Spinal cord (tissue), 10 donors: ENCODE measurements around the gene PI16. TPM values are rescaled to one million over a fixed set of nuclear protein-coding genes. Genes with fewer than 3 reads are reported as not detected.

ENCODE experiments used
- DNase-seq, 6 donors: peaks; one replicate each; pipeline versions ENCODE4 v3.0.0 to v3.0.0-alpha.2; 2013 to 2015; ENCODE audit warnings: low spot score in 6 of 6, low read depth in 4 of 6
- H3K27ac ChIP-seq: one replicate; pipeline ENCODE4 v1.5.1; 2013; ENCODE audit warnings: low read depth, low read length, control low read depth
- H3K27me3 ChIP-seq: one replicate; pipeline ENCODE4 v1.6.1; 2013; ENCODE audit warnings: low read length; ENCODE audit not compliant: control insufficient read depth, insufficient read depth
- H3K36me3 ChIP-seq: one replicate; pipeline ENCODE4 v1.6.1; 2013; ENCODE audit warnings: low read length; ENCODE audit not compliant: control insufficient read depth, insufficient read depth
- H3K4me1 ChIP-seq: one replicate; pipeline ENCODE4 v1.6.1; 2013; ENCODE audit warnings: low read length; ENCODE audit not compliant: control insufficient read depth, insufficient read depth
- H3K4me3 ChIP-seq: one replicate; pipeline ENCODE4 v1.5.1; 2013; ENCODE audit warnings: low read depth, low read length, control low read depth
- H3K9me3 ChIP-seq: one replicate; pipeline ENCODE4 v1.6.1; 2013; ENCODE audit warnings: low read length; ENCODE audit not compliant: control insufficient read depth, insufficient read depth
- WGBS: methylation state at CpG from one replicate; pipeline ENCODE4 v1.1.5; 2013; ENCODE audit warnings: missing lambda C conversion rate; ENCODE audit not compliant: insufficient coverage; 5-methylcytosine and 5-hydroxymethylcytosine counted together
- polyA plus RNA-seq, 2 donors: library from polyadenylated mRNA; unstranded; fragments of 120-200 nt; gene quantifications; one replicate each; pipeline ENCODE4 v1.2.1, GENCODE V29; 2013; ENCODE audit not compliant: insufficient read length in 2 of 2
- total RNA-seq, 2 donors: library from RNA; depleted of rRNA in 1 of 2; stranded (reverse); fragments of 120-200 nt in 1 of 2; fragments of >200 nt in 1 of 2; gene quantifications; one replicate each; pipeline versions ENCODE4 v1.2.3 to v1.2.4, GENCODE V29; 2013 to 2014
- donor health status: healthy.

Gene PI16
- total and polyA plus RNA-seq, 4 donors = 22.7 to 47.4 (median 29.2) TPM

GRCh38 chr6:36914227-36914794, 40.2 kb upstream of the PI16 start:
- Histone ChIP-seq H3K27ac (no peak overlapping the region), H3K4me3 (no peak overlapping the region), H3K9me3 (no peaks in the 10 kb centered on the region), H3K4me1 (peaks cover 3% of the 10 kb centered on the region), H3K36me3 (peaks cover 51% of the 10 kb centered on the region), H3K27me3 (no peaks in the 10 kb centered on the region)
- 55% methylated on average over 9 of the region's 10 CpGs for WGBS
- no peak for DNase-seq

- no peak for DNase-seq
- Histone ChIP-seq H3K27me3 (no peaks in the 10 kb centered on the region), H3K9me3 (no peaks in the 10 kb centered on the region), H3K27ac (peak overlapping the region; percentile 65), H3K4me1 (peaks cover 3% of the 10 kb centered on the region), H3K4me3 (no peak overlapping the region), H3K36me3 (peaks cover 55% of the 10 kb centered on the region)
- 100% methylated on average over 3 of the region's 4 CpGs for WGBS
These were observed 38.9 kb upstream of the PI16 start for GRCh38 chr6:36915599-36915998.

DNA sequence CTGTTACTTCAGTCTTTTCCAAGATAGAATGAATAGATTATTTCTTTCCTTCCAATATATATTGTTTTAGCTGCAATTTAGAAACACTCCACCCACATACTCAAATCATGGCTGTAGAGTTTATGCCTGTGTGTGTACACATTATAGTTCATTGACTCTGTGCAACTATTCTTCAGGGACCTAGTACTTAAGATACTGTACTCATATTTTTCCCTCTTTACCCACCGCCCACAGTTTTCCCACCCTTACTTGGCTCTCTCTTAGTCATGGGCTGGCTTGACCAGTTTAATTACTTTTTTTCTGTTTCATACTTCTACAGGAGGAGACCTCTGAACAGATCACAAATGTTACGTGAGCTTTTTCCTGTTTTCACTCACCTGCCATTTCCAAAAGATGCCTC, 38.4 kb upstream of the PI16 start:
- 88% methylated on average over 1 of the region's 2 CpGs for WGBS
- H3K27ac ChIP-seq = peak overlapping the region; percentile 65
- H3K27me3 ChIP-seq = no peaks in the 10 kb centered on the region
- H3K4me1 ChIP-seq = peaks cover 3% of the 10 kb centered on the region
- no peak for DNase-seq
- H3K4me3 ChIP-seq = no peak overlapping the region
- H3K9me3 ChIP-seq = no peaks in the 10 kb centered on the region
- peaks cover 58% of the 10 kb centered on the region for H3K36me3 ChIP-seq

GRCh38 chr6:36917541-36918193, 36.9 kb upstream of the PI16 start:
- H3K9me3 ChIP-seq = no peaks in the 10 kb centered on the region
- peaks cover 3% of the 10 kb centered on the region for H3K4me1 ChIP-seq
- WGBS = 90% methylated on average over 4 of the region's 10 CpGs
- no peaks in the 10 kb centered on the region for H3K27me3 ChIP-seq
- no peak for DNase-seq
- H3K36me3 ChIP-seq = peaks cover 59% of the 10 kb centered on the region
- H3K27ac ChIP-seq = peak overlapping the region; percentile 76
- H3K4me3 ChIP-seq = no peak overlapping the region

DNA sequence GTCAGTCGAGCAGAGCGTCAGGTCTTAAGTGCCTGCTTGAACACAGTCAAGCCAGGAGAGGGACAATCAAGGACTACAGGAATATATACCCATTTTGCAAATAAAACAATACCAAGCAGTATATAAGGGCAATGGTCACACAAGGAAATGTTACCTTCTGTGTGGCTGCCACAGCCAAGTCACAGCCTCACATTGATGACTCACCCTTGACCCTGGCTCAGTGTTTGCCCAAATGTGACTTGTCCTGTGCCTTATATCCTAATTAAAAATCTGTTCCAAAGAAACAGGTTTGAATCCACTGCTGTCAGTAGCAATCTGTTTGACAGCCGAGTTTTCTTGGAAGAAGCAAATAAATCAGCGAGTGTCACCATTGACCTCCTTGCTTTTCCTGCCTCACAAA, 34.5 kb upstream of the PI16 start:
- Histone ChIP-seq H3K4me3 (no peak overlapping the region), H3K36me3 (peaks cover 57% of the 10 kb centered on the region), H3K9me3 (no peaks in the 10 kb centered on the region), H3K27ac (no peak overlapping the region), H3K27me3 (no peaks in the 10 kb centered on the region), H3K4me1 (peaks cover 6% of the 10 kb centered on the region)
- DNase-seq = no peak
- 91% methylated on average over 3 of the region's 4 CpGs for WGBS

DNA sequence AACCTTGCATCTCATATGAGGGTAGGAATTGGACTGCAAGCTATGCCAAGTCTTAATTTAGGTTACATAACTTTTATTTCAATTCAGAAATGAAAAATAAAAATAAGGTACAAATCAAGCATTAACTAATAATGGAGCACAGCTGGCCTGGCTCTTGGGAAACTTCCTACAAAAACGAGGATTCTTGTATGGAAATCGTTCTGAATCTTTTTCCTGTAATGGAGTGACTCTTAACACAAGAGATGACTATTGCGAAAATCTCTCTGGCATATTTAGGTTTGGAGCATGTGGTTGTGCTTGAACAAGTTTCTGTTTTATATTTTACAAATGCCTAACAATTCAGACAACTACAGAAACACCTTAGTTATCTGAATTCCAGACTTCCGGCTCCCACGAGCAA, 34.0 kb upstream of the PI16 start:
- no peak overlapping the region for H3K27ac ChIP-seq
- no peak for DNase-seq
- H3K27me3 ChIP-seq = no peaks in the 10 kb centered on the region
- WGBS = no CpG with 5 or more reads among the region's 5 CpGs
- no peaks in the 10 kb centered on the region for H3K9me3 ChIP-seq
- peaks cover 6% of the 10 kb centered on the region for H3K4me1 ChIP-seq
- H3K36me3 ChIP-seq = peaks cover 52% of the 10 kb centered on the region
- no peak overlapping the region for H3K4me3 ChIP-seq

DNA sequence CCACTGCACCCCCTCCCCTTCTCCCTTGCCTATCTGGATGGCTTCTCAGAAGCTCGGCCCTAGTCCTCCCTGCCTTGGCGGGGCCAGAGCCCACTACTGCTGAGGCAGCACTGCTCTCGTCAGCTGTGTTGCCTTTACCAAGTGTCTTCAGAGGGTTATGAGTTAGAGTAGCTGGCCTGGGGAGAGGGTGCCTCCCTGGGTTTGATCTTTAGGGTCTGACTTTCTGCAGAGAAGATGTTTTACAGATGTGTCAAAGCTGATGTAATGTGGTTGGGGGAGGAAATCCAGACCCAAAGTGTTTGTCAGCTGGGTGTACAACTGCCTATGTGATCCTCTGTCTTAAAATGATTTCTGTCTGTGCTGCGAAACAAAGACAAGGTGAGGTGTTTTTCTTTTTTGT, 30.4 kb upstream of the PI16 start:
- H3K27me3 ChIP-seq = no peaks in the 10 kb centered on the region
- DNase-seq = no peak
- no peaks in the 10 kb centered on the region for H3K9me3 ChIP-seq
- H3K27ac ChIP-seq = peak overlapping the region; percentile 61
- 77% methylated on average over 4 of the region's 4 CpGs for WGBS
- H3K36me3 ChIP-seq = peaks cover 34% of the 10 kb centered on the region
- no peak overlapping the region for H3K4me3 ChIP-seq
- peaks cover 6% of the 10 kb centered on the region for H3K4me1 ChIP-seq

DNA sequence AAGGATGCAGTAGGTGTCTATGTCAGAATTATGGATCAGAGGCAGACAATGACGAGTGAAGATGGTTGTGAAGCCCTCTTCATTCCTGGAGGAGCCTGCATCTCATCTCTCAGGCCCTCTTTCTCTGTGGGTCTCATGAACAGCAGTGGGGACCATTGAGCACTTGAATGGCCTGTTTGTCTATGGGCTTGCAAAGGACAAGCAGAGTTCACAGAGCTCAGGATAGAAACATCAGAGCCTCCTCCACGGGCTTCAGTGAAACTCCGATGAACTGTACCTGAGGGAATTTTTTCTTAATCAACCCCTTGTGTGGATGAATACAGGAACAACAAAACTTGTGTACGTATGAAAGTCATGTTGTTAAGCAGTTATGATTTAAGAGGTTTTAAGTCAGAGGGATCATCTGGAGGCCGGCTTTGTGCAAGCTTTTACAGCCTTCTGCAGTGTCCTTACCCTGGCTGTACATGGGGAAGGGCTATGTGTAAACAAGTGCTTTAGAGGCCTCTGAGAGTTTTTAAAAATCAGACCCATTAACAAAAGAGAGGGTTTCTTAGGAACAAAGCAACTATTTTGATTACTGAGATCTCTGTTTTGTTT, 29.7 kb upstream of the PI16 start:
- Histone ChIP-seq H3K9me3 (no peaks in the 10 kb centered on the region), H3K36me3 (peaks cover 31% of the 10 kb centered on the region), H3K4me3 (no peak overlapping the region), H3K27ac (peak overlapping the region; percentile 54), H3K4me1 (peaks cover 6% of the 10 kb centered on the region), H3K27me3 (no peaks in the 10 kb centered on the region)
- DNase-seq = no peak
- WGBS = 83% methylated on average over 1 of the region's 5 CpGs

DNA sequence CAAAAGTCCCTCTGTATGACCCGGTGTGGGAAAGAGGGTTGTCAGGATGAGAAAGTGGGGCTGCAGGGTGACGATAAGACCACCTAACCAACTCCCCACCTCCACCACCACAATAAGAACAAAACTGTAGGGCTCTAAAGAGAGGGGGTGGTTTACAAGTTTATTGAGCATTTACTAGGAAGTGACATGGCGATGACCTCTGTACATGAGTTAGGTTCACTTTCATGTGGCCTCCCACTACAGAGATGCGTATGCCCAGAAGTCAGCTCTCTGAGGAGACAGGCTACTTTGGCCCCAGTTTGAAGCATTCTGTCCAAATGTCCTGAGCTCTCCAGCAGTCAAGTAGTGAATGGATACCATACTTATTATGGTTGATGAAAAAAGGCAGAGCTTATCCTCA, 28.7 kb upstream of the PI16 start:
- peaks cover 6% of the 10 kb centered on the region for H3K4me1 ChIP-seq
- no peaks in the 10 kb centered on the region for H3K27me3 ChIP-seq
- no peak overlapping the region for H3K4me3 ChIP-seq
- peaks cover 28% of the 10 kb centered on the region for H3K36me3 ChIP-seq
- peak overlapping the region; percentile 54 for H3K27ac ChIP-seq
- 100% methylated on average over 2 of the region's 4 CpGs for WGBS
- no peak for DNase-seq
- no peaks in the 10 kb centered on the region for H3K9me3 ChIP-seq
